Measurements from ENCODE around the gene PIR. TPM values are rescaled to one million over a fixed set of nuclear protein-coding genes. Genes with fewer than 3 reads are reported as not detected.
A peak's percentile ranks its signal among the peaks of the same experiment; 100 is the strongest.

PIR gene
- total RNA-seq, 2 donors from 2014 or later, result 3.9 to 5.3 TPM

- 76 to 78% methylated on average over 5 to 8 of the region's 8 CpGs for WGBS, 2 donors
- intact Hi-C loops (cut with DNase I), result loop anchor here (10.0 kb wide), 1 partner anchor 114 kb away; no protein-coding TSS in a partner anchor
- DNase-seq, result no peak
Measured at GRCh38 chrX:15350329-15350996, 142.7 kb downstream of the PIR start.

GRCh38 chrX:15349046-15349445 lies 144.1 kb downstream of the PIR start:
- TF ChIP-seq POLR2A (IDR thresholded peaks at IDR 0.05) (no peak), CTCF (IDR thresholded peaks at IDR 0.05) (peak; percentile 14 to 71 (median 52))
- Histone ChIP-seq H3K4me1 (no peaks in the 10 kb centered on the region), H3K27ac (no peak overlapping the region), H3K4me3 (no peak overlapping the region), H3K9me3 (no peaks in the 10 kb centered on the region), H3K36me3 (replicated peaks in 1 of 2; ENCODE audit: insufficient read depth in 1 of 2, low read depth in 2 of 2) (no peaks in the 10 kb centered on the region), H3K27me3 (no peaks in the 10 kb centered on the region)
- DNase-seq, result peak; percentile 36 to 70 (median 66)
- WGBS, 2 donors, result 18 to 21% methylated on average over 2 of the region's 2 CpGs
- ATAC-seq, result peak; percentile 81
- intact Hi-C loops (cut with DNase I), result no loop called here

More at GRCh38 chrX:15350329-15350996, 142.7 kb downstream of the PIR start:
- Histone ChIP-seq H3K4me1 (no peaks in the 10 kb centered on the region), H3K27ac (no peak overlapping the region), H3K4me3 (no peak overlapping the region), H3K36me3 (replicated peaks in 1 of 2; ENCODE audit: insufficient read depth in 1 of 2, low read depth in 2 of 2) (no peaks in the 10 kb centered on the region), H3K27me3 (no peaks in the 10 kb centered on the region), H3K9me3 (no peaks in the 10 kb centered on the region)
- TF ChIP-seq POLR2A (IDR thresholded peaks at IDR 0.05), result no peak
- no peak for TF ChIP-seq CTCF (IDR thresholded peaks at IDR 0.05)
- no peak for ATAC-seq

GRCh38 chrX:15345976-15346375 lies 147.2 kb downstream of the PIR start:
- WGBS, 2 donors, result 58 to 70% methylated on average over 3 of the region's 3 CpGs
- Histone ChIP-seq H3K4me1 (no peaks in the 10 kb centered on the region), H3K9me3 (no peaks in the 10 kb centered on the region), H3K36me3 (replicated peaks in 1 of 2; ENCODE audit: insufficient read depth in 1 of 2, low read depth in 2 of 2) (no peaks in the 10 kb centered on the region), H3K27ac (no peak overlapping the region), H3K27me3 (no peaks in the 10 kb centered on the region), H3K4me3 (no peak overlapping the region)
- intact Hi-C loops (cut with DNase I), result no loop called here
- TF ChIP-seq POLR2A (IDR thresholded peaks at IDR 0.05) (no peak), CTCF (IDR thresholded peaks at IDR 0.05) (no peak)
- no peak for DNase-seq
- no peak for ATAC-seq

- intact Hi-C loops (cut with DNase I), result no loop called here
Measured at GRCh38 chrX:15344106-15344505, 149.0 kb downstream of the PIR start.

More at GRCh38 chrX:15344106-15344505, 149.0 kb downstream of the PIR start:
- Histone ChIP-seq H3K4me3 (no peak overlapping the region), H3K9me3 (no peaks in the 10 kb centered on the region), H3K4me1 (no peaks in the 10 kb centered on the region), H3K36me3 (replicated peaks in 1 of 2; ENCODE audit: insufficient read depth in 1 of 2, low read depth in 2 of 2) (no peaks in the 10 kb centered on the region), H3K27ac (no peak overlapping the region), H3K27me3 (no peaks in the 10 kb centered on the region)
- ATAC-seq (no peak), DNase-seq (no peak)
- TF ChIP-seq POLR2A (IDR thresholded peaks at IDR 0.05) (no peak), CTCF (IDR thresholded peaks at IDR 0.05) (no peak)
